GM10248 (cell line): ENCODE measurements around the gene NKIRAS1.

ENCODE experiments used
- CTCF ChIA-PET: fragments of 300-600 bp; sonication (Branson Sonifier 250); formaldehyde crosslinking; extraction: SDS; loops from one replicate; lab custom pipeline; 2021; ENCODE audit warnings: antibody characterized with exemption; lab: Yijun Ruan, JAX
- POLR2A ChIA-PET: fragments of 350-650 bp; sonication (Branson Sonifier 250); formaldehyde crosslinking; extraction: SDS; loops from one replicate; lab custom pipeline; 2020; ENCODE audit warnings: antibody characterized with exemption; lab: Yijun Ruan, JAX
- DNase-seq: peaks from one replicate; pipeline ENCODE4 v3.0.0; 2012; ENCODE audit errors: extremely low spot score
- CTCF ChIP-seq: IDR thresholded peaks from 2 replicates; pipeline ENCODE4 v1.5.1; 2012; ENCODE audit warnings: mild to moderate bottlenecking, low read depth; ENCODE audit errors: extremely low read depth, missing control alignments, control extremely low read depth

Gene NKIRAS1

GRCh38 chr3:23843869-23844268 lies 72.9 kb downstream of the NKIRAS1 start:
- CTCF ChIA-PET, result interaction anchor here (1.1 to 2.4 kb wide), 5 partner anchors 8 to 15 kb away, joined by 3 to 13 read pairs (median 6); no protein-coding TSS in a partner anchor
- no peak for DNase-seq
- no peak for TF ChIP-seq CTCF
- POLR2A ChIA-PET, result no interaction called here
